Renal cortical epithelial cell (primary cell): ENCODE measurements around the gene AK2. TPM values are rescaled to one million over a fixed set of nuclear protein-coding genes. Genes with fewer than 3 reads are reported as not detected.
"Not testable (repeated sequence)": the region's sequence is repeated elsewhere in the genome, so short reads cannot be mapped to it uniquely, and the experiment has no call there.

ENCODE experiments used
- DNase-seq: peaks from one replicate; pipeline ENCODE4 v3.0.0-alpha.2; 2011; ENCODE audit warnings: low read depth
- total RNA-seq: library from RNA; depleted of rRNA; stranded (reverse); fragments of >200 nt; gene quantifications from 2 replicates; pipeline ENCODE4 v1.2.3, GENCODE V29; 2014

The AK2 gene
- total RNA-seq, 1 donor from 2014 or later = 196 TPM

GRCh38 chr1:33055210-33056008, 18.7 kb upstream of the AK2 start:
- peak; percentile 89 for DNase-seq

GRCh38 chr1:33050221-33051076, 13.8 kb upstream of the AK2 start:
- peak; percentile 87 for DNase-seq

GRCh38 chr1:33049371-33049770, 12.7 kb upstream of the AK2 start:
- DNase-seq = no peak

GRCh38 chr1:33048426-33048825, 11.7 kb upstream of the AK2 start:
- no peak for DNase-seq

GRCh38 chr1:33047839-33048305, 11.2 kb upstream of the AK2 start:
- DNase-seq = peak; percentile 94

- DNase-seq = no peak
Observed at GRCh38 chr1:33047290-33047689, 10.6 kb upstream of the AK2 start.

- DNase-seq = not testable (repeated sequence)
Observed at GRCh38 chr1:33046234-33046633, 9.6 kb upstream of the AK2 start.

GRCh38 chr1:33045814-33046213, 9.1 kb upstream of the AK2 start:
- no peak for DNase-seq

- no peak for DNase-seq
Observed at GRCh38 chr1:33045246-33045645, 8.6 kb upstream of the AK2 start.

- no peak for DNase-seq
Observed at GRCh38 chr1:33043267-33044092, 6.8 kb upstream of the AK2 start.

GRCh38 chr1:33042831-33043230, 6.1 kb upstream of the AK2 start:
- DNase-seq = no peak

- no peak for DNase-seq
Observed at GRCh38 chr1:33041026-33041425, 4.3 kb upstream of the AK2 start.

GRCh38 chr1:33039840-33040239, 3.2 kb upstream of the AK2 start:
- no peak for DNase-seq

GRCh38 chr1:33036051-33036525, 595 bp downstream of the AK2 start:
- DNase-seq = no peak

- DNase-seq = peak; percentile 78
Observed at GRCh38 chr1:33032126-33032869, 4.4 kb downstream of the AK2 start.

- no peak for DNase-seq
Observed at GRCh38 chr1:33031506-33031905, 5.2 kb downstream of the AK2 start.

GRCh38 chr1:33030575-33030974, 6.1 kb downstream of the AK2 start:
- peak; percentile 71 for DNase-seq

GRCh38 chr1:33029921-33030320, 6.8 kb downstream of the AK2 start:
- no peak for DNase-seq

- no peak for DNase-seq
Observed at GRCh38 chr1:33029209-33029608, 7.5 kb downstream of the AK2 start.

- DNase-seq = no peak
Observed at GRCh38 chr1:33025761-33026160, 10.9 kb downstream of the AK2 start.

GRCh38 chr1:33025180-33025569, 11.5 kb downstream of the AK2 start:
- DNase-seq = no peak
